Thyroid gland (tissue), 4 donors: ENCODE measurements around the gene HNRNPDL. TPM values are rescaled to one million over a fixed set of nuclear protein-coding genes. Genes with fewer than 3 reads are reported as not detected.
"Not testable (repeated sequence)": the region's sequence is repeated elsewhere in the genome, so short reads cannot be mapped to it uniquely, and the experiment has no call there.

ENCODE experiments used
- DNase-seq, 2 donors: peaks; one replicate each; pipeline ENCODE4 v3.0.0-alpha.2; 2019
- H3K27ac ChIP-seq, 3 donors: fragments of 200-600 bp; sonication (generic); 1 replicate in 2 of 3; 2 replicates in 1 of 3; pipeline ENCODE4 v1.5.1; 2016 to 2019; ENCODE audit warnings: mild to moderate bottlenecking in 1 of 3, moderate library complexity in 1 of 3
- H3K27me3 ChIP-seq: fragments of 200-600 bp; sonication (generic); one replicate; pipeline ENCODE4 v1.5.1; 2019
- H3K36me3 ChIP-seq, 2 donors: fragments of 200-600 bp; sonication (generic); one replicate each; pipeline ENCODE4 v1.5.1; 2016 to 2019
- H3K4me1 ChIP-seq, 2 donors: fragments of 200-600 bp; sonication (generic); one replicate each; pipeline ENCODE4 v1.5.1; 2017 to 2019
- H3K4me3 ChIP-seq, 3 donors: fragments of 200-600 bp; sonication (generic); replicated peaks in 1 of 3; 1 replicate in 2 of 3; 2 replicates in 1 of 3; pipeline ENCODE4 v1.5.1; 2016; ENCODE audit warnings: mild to moderate bottlenecking in 1 of 3
- H3K9me3 ChIP-seq: fragments of 200-600 bp; sonication (generic); one replicate; pipeline ENCODE4 v1.5.1; 2017
- POLR2A ChIP-seq, 2 donors: fragments of 450-650 bp; IDR thresholded peaks; one replicate each; pipeline ENCODE4 v1.6.1; 2017; ENCODE audit warnings: antibody characterized with exemption in 2 of 2, mild to moderate bottlenecking in 2 of 2, moderate library complexity in 1 of 2
- WGBS, 2 donors: methylation state at CpG; one replicate each; pipeline ENCODE4 v1.1.5; 2017; 5-methylcytosine and 5-hydroxymethylcytosine counted together
- intact Hi-C: fragments of 100-400 bp; cut with DNase I; formaldehyde crosslinking; loops from one replicate; pipeline ENCODE4 v1.15.1; 2023
- total RNA-seq, 4 donors: library from RNA; depleted of rRNA; stranded (reverse); fragments of >200 nt; gene quantifications; one replicate each; pipeline ENCODE4 v1.2.3, GENCODE V29; 2016
- TF ChIP-seq, protein P1 (sequence below), 6 experiments: fragments of 200-600 bp in 3 of 6; fragments of 450-650 bp in 3 of 6; sonication (generic) in 3 of 6; IDR thresholded peaks; one replicate each; pipeline ENCODE4 v1.5.1; 2016 to 2019; ENCODE audit warnings: antibody characterized with exemption in 6 of 6, mild to moderate bottlenecking in 2 of 6, inconsistent platforms in 1 of 6, moderate library complexity in 1 of 6

The HNRNPDL gene
- total RNA-seq, 4 donors from 2014 or later, result 189 to 287 (median 245) TPM

DNA sequence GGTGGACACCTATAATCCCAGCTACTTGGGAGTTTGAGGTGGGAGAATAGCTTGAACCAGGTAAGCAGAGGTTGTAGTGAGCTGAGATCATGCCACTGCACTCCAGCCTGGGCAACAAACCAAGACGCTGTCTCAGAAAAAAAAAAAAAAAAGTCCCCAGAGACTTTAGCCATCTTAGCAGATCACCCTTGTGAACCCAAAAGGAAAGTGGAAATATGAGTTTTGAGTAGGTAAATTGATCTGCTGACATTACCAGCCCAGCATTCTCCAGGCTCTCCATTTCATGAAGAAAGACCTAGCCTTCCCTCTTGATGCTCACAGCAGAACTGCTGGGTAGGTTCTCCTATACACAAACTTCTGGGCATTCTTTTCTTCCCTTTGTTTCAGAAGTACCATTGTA is 32.0 kb downstream of the HNRNPDL start:
- Histone ChIP-seq H3K27me3 (no peaks in the 10 kb centered on the region), H3K36me3 (no peaks in the 10 kb centered on the region), H3K27ac (no peak overlapping the region), H3K9me3 (no peaks in the 10 kb centered on the region), H3K4me1 (no peaks in the 10 kb centered on the region), H3K4me3 (no peak overlapping the region)
- TF ChIP-seq, protein P1, sequence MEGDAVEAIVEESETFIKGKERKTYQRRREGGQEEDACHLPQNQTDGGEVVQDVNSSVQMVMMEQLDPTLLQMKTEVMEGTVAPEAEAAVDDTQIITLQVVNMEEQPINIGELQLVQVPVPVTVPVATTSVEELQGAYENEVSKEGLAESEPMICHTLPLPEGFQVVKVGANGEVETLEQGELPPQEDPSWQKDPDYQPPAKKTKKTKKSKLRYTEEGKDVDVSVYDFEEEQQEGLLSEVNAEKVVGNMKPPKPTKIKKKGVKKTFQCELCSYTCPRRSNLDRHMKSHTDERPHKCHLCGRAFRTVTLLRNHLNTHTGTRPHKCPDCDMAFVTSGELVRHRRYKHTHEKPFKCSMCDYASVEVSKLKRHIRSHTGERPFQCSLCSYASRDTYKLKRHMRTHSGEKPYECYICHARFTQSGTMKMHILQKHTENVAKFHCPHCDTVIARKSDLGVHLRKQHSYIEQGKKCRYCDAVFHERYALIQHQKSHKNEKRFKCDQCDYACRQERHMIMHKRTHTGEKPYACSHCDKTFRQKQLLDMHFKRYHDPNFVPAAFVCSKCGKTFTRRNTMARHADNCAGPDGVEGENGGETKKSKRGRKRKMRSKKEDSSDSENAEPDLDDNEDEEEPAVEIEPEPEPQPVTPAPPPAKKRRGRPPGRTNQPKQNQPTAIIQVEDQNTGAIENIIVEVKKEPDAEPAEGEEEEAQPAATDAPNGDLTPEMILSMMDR (IDR thresholded peaks at IDR 0.05), result no peak
- no peak for TF ChIP-seq POLR2A (IDR thresholded peaks at IDR 0.05)
- intact Hi-C loops, result no loop called here
- WGBS, 2 donors, result 40 to 48% methylated on average over 1 of the region's 1 CpG
- peak; percentile 44 to 47 for DNase-seq

DNA sequence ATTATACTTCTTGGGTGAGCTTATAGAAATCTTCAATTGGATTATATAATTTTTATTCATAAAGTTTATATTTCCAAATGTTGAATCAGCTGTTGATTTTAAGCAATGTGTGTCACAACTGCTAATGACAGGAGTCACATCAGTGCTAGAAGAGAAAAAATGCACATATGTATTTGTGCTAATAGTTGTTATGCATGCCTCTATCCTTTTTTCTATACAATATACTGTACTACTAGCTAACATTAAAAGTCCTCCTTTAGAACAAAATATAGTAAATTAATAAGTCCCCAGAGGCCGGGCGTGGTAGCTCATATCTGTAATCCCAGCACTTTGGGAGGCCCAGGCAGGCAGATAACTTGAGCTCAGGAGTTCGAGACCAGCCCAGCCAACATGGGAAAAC is 32.7 kb downstream of the HNRNPDL start:
- H3K4me3 ChIP-seq, result no peak overlapping the region
- no peaks in the 10 kb centered on the region for H3K36me3 ChIP-seq
- no peaks in the 10 kb centered on the region for H3K4me1 ChIP-seq
- 89 to 95% methylated on average over 3 of the region's 3 CpGs for WGBS, 2 donors
- DNase-seq, result no peak
- intact Hi-C loops, result no loop called here
- TF ChIP-seq, protein P1 (IDR thresholded peaks at IDR 0.05), result no peak
- TF ChIP-seq POLR2A (IDR thresholded peaks at IDR 0.05), result no peak
- no peaks in the 10 kb centered on the region for H3K9me3 ChIP-seq
- no peak overlapping the region for H3K27ac ChIP-seq
- H3K27me3 ChIP-seq, result no peaks in the 10 kb centered on the region

DNA sequence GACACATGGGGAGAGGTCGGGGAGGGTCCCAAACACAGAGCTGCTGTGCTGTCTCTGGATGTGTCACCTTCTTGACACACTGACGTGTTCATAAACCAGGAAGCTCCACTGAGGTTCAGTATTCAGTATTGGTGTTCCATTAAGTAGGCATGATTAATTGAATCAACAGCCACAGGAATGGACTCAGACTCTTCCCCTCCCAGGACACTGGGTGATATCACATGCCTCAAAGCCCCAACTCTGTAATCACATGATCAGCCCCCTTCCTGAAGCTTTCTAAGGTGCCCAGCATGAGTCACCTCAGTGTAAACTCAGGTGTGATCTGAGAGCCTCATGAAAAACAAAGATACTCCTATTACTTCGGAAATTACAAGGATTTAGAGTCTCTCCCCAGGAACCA is 35.4 kb downstream of the HNRNPDL start:
- intact Hi-C loops, result no loop called here
- Histone ChIP-seq H3K4me3 (no peak overlapping the region), H3K27me3 (no peaks in the 10 kb centered on the region), H3K36me3 (no peaks in the 10 kb centered on the region), H3K27ac (no peak overlapping the region), H3K9me3 (no peaks in the 10 kb centered on the region), H3K4me1 (no peaks in the 10 kb centered on the region)
- TF ChIP-seq, protein P1 (IDR thresholded peaks at IDR 0.05), result no peak
- TF ChIP-seq POLR2A (IDR thresholded peaks at IDR 0.05), result no peak
- 90 to 92% methylated on average over 3 of the region's 3 CpGs for WGBS, 2 donors
- no peak for DNase-seq

DNA sequence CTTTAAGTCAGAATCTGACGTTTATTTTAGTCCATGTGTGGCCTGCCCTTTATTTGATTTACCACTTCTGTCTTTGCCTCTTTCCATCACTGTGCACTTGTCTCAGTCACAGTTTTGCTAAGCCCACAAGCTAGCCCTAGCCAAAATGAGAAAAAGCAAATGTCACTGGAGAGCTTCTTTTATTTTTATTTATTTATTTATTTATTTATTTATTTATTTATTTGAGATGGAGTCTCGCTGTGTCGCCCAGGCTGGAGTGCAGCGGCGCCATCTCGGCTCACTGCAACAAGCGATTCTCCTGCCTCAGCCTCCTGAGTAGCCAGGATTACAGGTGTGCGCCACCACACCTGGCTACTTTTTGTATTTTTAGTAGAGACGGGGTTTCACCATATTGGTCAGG is 40.2 kb downstream of the HNRNPDL start:
- H3K4me1 ChIP-seq, H3K36me3 ChIP-seq, DNase-seq, H3K9me3 ChIP-seq, H3K27ac ChIP-seq, intact Hi-C loops, H3K4me3 ChIP-seq, H3K27me3 ChIP-seq: not testable (repeated sequence)
- 87 to 97% methylated on average over 9 of the region's 9 CpGs for WGBS, 2 donors

DNA sequence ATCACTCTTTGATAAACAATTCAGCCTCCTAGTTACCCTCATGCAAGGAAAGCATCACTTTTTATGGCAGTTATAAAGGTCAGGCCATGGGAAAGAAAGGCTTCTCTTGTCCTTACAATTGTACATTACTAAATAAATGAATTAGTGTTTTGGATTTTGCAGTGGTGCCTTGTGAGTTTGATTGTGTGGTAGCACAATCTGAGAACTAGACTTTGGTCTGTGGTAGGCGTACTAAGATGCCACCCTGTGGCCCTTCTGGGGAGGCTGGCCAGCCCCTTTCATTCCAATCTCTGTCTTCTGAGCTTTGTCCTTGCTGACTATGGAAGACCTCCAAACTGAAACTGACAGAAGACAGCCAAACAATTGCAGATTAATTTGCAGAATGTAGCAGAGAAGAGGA is 41.9 kb downstream of the HNRNPDL start:
- H3K36me3 ChIP-seq, result no peaks in the 10 kb centered on the region
- intact Hi-C loops, result no loop called here
- no peaks in the 10 kb centered on the region for H3K9me3 ChIP-seq
- WGBS, 2 donors, result 75 to 91% methylated on average over 1 of the region's 1 CpG
- H3K4me3 ChIP-seq, result no peak overlapping the region
- H3K27ac ChIP-seq, result no peak overlapping the region
- no peak for DNase-seq
- TF ChIP-seq POLR2A (IDR thresholded peaks at IDR 0.05), result no peak
- TF ChIP-seq, protein P1 (IDR thresholded peaks at IDR 0.05), result no peak
- no peaks in the 10 kb centered on the region for H3K27me3 ChIP-seq
- no peaks in the 10 kb centered on the region for H3K4me1 ChIP-seq

DNA sequence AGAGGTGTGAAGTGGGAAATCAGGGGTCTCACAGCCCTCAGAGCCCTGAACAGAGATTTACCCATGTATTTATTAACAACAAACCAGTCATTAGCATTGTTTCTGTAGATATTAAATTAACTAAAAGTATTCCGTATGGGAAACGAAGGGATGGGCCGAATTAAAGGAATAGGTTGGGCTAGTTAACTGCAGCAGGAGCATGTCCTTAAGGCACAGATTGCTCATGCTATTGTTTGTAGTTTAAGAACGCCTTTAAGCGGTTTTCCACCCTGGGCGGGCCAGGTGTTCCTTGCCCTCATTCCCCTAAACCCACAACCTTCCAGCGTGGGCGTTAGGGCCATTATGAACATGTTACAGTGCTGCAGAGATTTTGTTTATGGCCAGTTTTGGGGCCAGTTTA is 44.0 kb downstream of the HNRNPDL start:
- WGBS, 2 donors, result 92 to 93% methylated on average over 8 of the region's 8 CpGs
- H3K36me3 ChIP-seq, intact Hi-C loops, DNase-seq, H3K27ac ChIP-seq, H3K4me3 ChIP-seq, H3K27me3 ChIP-seq, H3K9me3 ChIP-seq, H3K4me1 ChIP-seq: not testable (repeated sequence)
